Mucosa of rectum (tissue), 2 donors: ENCODE measurements around the gene PACRG.

Experiments
- H3K27ac ChIP-seq, 2 donors: one replicate each; pipeline ENCODE4 v1.7.0; 2013; ENCODE audit warnings: inconsistent platforms in 2 of 2, low read depth in 2 of 2, low read length in 2 of 2
- H3K27me3 ChIP-seq, 2 donors: one replicate each; pipeline ENCODE4 v1.7.0; 2013; ENCODE audit warnings: low read length in 2 of 2; ENCODE audit not compliant: control insufficient read depth in 2 of 2, insufficient read depth in 2 of 2
- H3K36me3 ChIP-seq, 2 donors: one replicate each; pipeline ENCODE4 v1.7.0; 2013; ENCODE audit warnings: low read length in 2 of 2; ENCODE audit not compliant: control insufficient read depth in 2 of 2, insufficient read depth in 2 of 2
- H3K4me1 ChIP-seq, 2 donors: one replicate each; pipeline ENCODE4 v1.7.0; 2013; ENCODE audit warnings: low read length in 2 of 2, mild to moderate bottlenecking in 1 of 2; ENCODE audit not compliant: control insufficient read depth in 2 of 2, insufficient read depth in 2 of 2
- H3K4me3 ChIP-seq, 2 donors: one replicate each; pipeline ENCODE4 v1.7.0; 2013; ENCODE audit warnings: low read length in 2 of 2
- H3K9ac ChIP-seq, 2 donors: one replicate each; pipeline ENCODE4 v1.7.0; 2013; ENCODE audit warnings: low read length in 2 of 2, low read depth in 1 of 2, mild to moderate bottlenecking in 1 of 2
- H3K9me3 ChIP-seq, 2 donors: one replicate each; pipeline ENCODE4 v1.7.0; 2013; ENCODE audit warnings: low read length in 2 of 2; ENCODE audit not compliant: control insufficient read depth in 2 of 2
- donor health status: healthy.
- donor health status: Normal muscosa, but diverticular disease.

Gene PACRG

GRCh38 chr6:162770136-162770535 is 42.4 kb downstream of the PACRG start:
- no peak overlapping the region for H3K4me3 ChIP-seq
- no peaks in the 10 kb centered on the region for H3K27me3 ChIP-seq
- H3K4me1 ChIP-seq, result no peaks in the 10 kb centered on the region

GRCh38 chr6:162770955-162771354 is 43.2 kb downstream of the PACRG start:
- Histone ChIP-seq H3K27ac (no peak overlapping the region), H3K36me3 (no peaks in the 10 kb centered on the region), H3K27me3 (no peaks in the 10 kb centered on the region)

More at GRCh38 chr6:162770136-162770535, 42.4 kb downstream of the PACRG start:
- H3K9me3 ChIP-seq, result no peaks in the 10 kb centered on the region
- H3K36me3 ChIP-seq, result no peaks in the 10 kb centered on the region
- no peak overlapping the region for H3K27ac ChIP-seq
- no peak overlapping the region for H3K9ac ChIP-seq

GRCh38 chr6:162772466-162772865 is 44.7 kb downstream of the PACRG start:
- H3K9ac ChIP-seq, result no peak overlapping the region
- H3K9me3 ChIP-seq, result no peaks in the 10 kb centered on the region
- H3K27ac ChIP-seq, result no peak overlapping the region
- H3K27me3 ChIP-seq, result no peaks in the 10 kb centered on the region
- no peaks in the 10 kb centered on the region for H3K36me3 ChIP-seq
- no peak overlapping the region for H3K4me3 ChIP-seq
- H3K4me1 ChIP-seq, result no peaks in the 10 kb centered on the region

More at GRCh38 chr6:162770955-162771354, 43.2 kb downstream of the PACRG start:
- no peak overlapping the region for H3K9ac ChIP-seq
- H3K4me1 ChIP-seq, result no peaks in the 10 kb centered on the region
- H3K4me3 ChIP-seq, result no peak overlapping the region
- no peaks in the 10 kb centered on the region for H3K9me3 ChIP-seq

GRCh38 chr6:162773996-162774395 is 46.2 kb downstream of the PACRG start:
- no peaks in the 10 kb centered on the region for H3K4me1 ChIP-seq
- H3K36me3 ChIP-seq, result no peaks in the 10 kb centered on the region
- no peak overlapping the region for H3K4me3 ChIP-seq
- H3K9ac ChIP-seq, result no peak overlapping the region
- H3K27me3 ChIP-seq, result no peaks in the 10 kb centered on the region
- H3K9me3 ChIP-seq, result no peaks in the 10 kb centered on the region
- H3K27ac ChIP-seq, result no peak overlapping the region

- H3K4me1 ChIP-seq, result no peaks in the 10 kb centered on the region
- no peaks in the 10 kb centered on the region for H3K36me3 ChIP-seq
- H3K9me3 ChIP-seq, result no peaks in the 10 kb centered on the region
- no peak overlapping the region for H3K27ac ChIP-seq
- no peaks in the 10 kb centered on the region for H3K27me3 ChIP-seq
- H3K9ac ChIP-seq, result no peak overlapping the region
- no peak overlapping the region for H3K4me3 ChIP-seq
Measured at GRCh38 chr6:162777091-162777490, 49.3 kb downstream of the PACRG start.

- no peak overlapping the region for H3K27ac ChIP-seq
- H3K9ac ChIP-seq, result no peak overlapping the region
- no peaks in the 10 kb centered on the region for H3K27me3 ChIP-seq
- no peaks in the 10 kb centered on the region for H3K9me3 ChIP-seq
- no peaks in the 10 kb centered on the region for H3K4me1 ChIP-seq
- no peaks in the 10 kb centered on the region for H3K36me3 ChIP-seq
- no peak overlapping the region for H3K4me3 ChIP-seq
Measured at GRCh38 chr6:162778603-162779002, 50.8 kb downstream of the PACRG start.

- Histone ChIP-seq H3K4me1 (no peaks in the 10 kb centered on the region), H3K9me3 (no peaks in the 10 kb centered on the region), H3K9ac (no peak overlapping the region), H3K4me3 (no peak overlapping the region), H3K27me3 (no peaks in the 10 kb centered on the region), H3K27ac (no peak overlapping the region), H3K36me3 (no peaks in the 10 kb centered on the region)
Measured at GRCh38 chr6:162785632-162786242, 58.0 kb downstream of the PACRG start.

GRCh38 chr6:162798546-162799266 is 70.9 kb downstream of the PACRG start:
- Histone ChIP-seq H3K27ac (no peak overlapping the region), H3K36me3 (no peaks in the 10 kb centered on the region), H3K27me3 (no peaks in the 10 kb centered on the region), H3K4me1 (no peaks in the 10 kb centered on the region), H3K9me3 (no peaks in the 10 kb centered on the region), H3K4me3 (no peak overlapping the region), H3K9ac (no peak overlapping the region)

GRCh38 chr6:162814426-162814973 is 86.7 kb downstream of the PACRG start:
- H3K4me1 ChIP-seq, result no peaks in the 10 kb centered on the region
- H3K9me3 ChIP-seq, result no peaks in the 10 kb centered on the region

GRCh38 chr6:162817196-162817595 is 89.4 kb downstream of the PACRG start:
- Histone ChIP-seq H3K4me1 (no peaks in the 10 kb centered on the region), H3K27me3 (no peaks in the 10 kb centered on the region), H3K27ac (no peak overlapping the region), H3K36me3 (no peaks in the 10 kb centered on the region), H3K9ac (no peak overlapping the region), H3K9me3 (no peaks in the 10 kb centered on the region), H3K4me3 (no peak overlapping the region)

More at GRCh38 chr6:162814426-162814973, 86.7 kb downstream of the PACRG start:
- Histone ChIP-seq H3K9ac (no peak overlapping the region), H3K27ac (no peak overlapping the region), H3K27me3 (no peaks in the 10 kb centered on the region), H3K4me3 (no peak overlapping the region), H3K36me3 (no peaks in the 10 kb centered on the region)
